Peyer's patch (tissue), 4 donors: Measurements from ENCODE around the gene PTS. TPM values are rescaled to one million over a fixed set of nuclear protein-coding genes. Genes with fewer than 3 reads are reported as not detected.

ENCODE experiments used
- DNase-seq, 3 donors: peaks; one replicate each; pipeline ENCODE4 v3.0.0-alpha.2; 2017 to 2019
- H3K27ac ChIP-seq, 4 donors: fragments of 200-600 bp; sonication (generic); one replicate each; pipeline ENCODE4 v1.5.1; 2016 to 2019
- H3K27me3 ChIP-seq, 2 donors: fragments of 200-600 bp; sonication (generic); one replicate each; pipeline ENCODE4 v1.5.1; 2019
- H3K36me3 ChIP-seq, 3 donors: fragments of 200-600 bp; sonication (generic); one replicate each; pipeline ENCODE4 v1.5.1; 2016 to 2019
- H3K4me1 ChIP-seq, 4 donors: fragments of 200-600 bp; sonication (generic); one replicate each; pipeline ENCODE4 v1.5.1; 2016 to 2019
- H3K4me3 ChIP-seq, 4 donors: fragments of 200-600 bp; sonication (generic); 1 replicate in 3 of 4; 2 replicates in 1 of 4; pipeline ENCODE4 v1.5.1; 2016 to 2019; ENCODE audit warnings: mild to moderate bottlenecking in 1 of 4
- H3K9me3 ChIP-seq, 4 donors: fragments of 200-600 bp; sonication (generic); one replicate each; pipeline ENCODE4 v1.5.1; 2016 to 2019; ENCODE audit warnings: mild to moderate bottlenecking in 1 of 4
- POLR2A ChIP-seq, 2 donors: fragments of 450-650 bp; IDR thresholded peaks; one replicate each; pipeline ENCODE4 v1.5.1; 2017; ENCODE audit warnings: antibody characterized with exemption in 2 of 2, mild to moderate bottlenecking in 2 of 2, moderate library complexity in 2 of 2
- total RNA-seq, 4 donors: library from RNA; depleted of rRNA; stranded (reverse); fragments of >200 nt; gene quantifications; one replicate each; pipeline ENCODE4 v1.1.0, GENCODE V29; 2016
- TF ChIP-seq, protein P1 (sequence below), 6 experiments: fragments of 450-650 bp in 4 of 6; fragments of 200-600 bp in 2 of 6; sonication (generic) in 1 of 6; IDR thresholded peaks; one replicate each; pipeline ENCODE4 v1.5.1; 2017 to 2019; ENCODE audit warnings: antibody characterized with exemption in 6 of 6, mild to moderate bottlenecking in 3 of 6, moderate library complexity in 1 of 6

The PTS gene
- total RNA-seq, 4 donors from 2014 or later: 15.7 to 34.3 (median 24.5) TPM

DNA sequence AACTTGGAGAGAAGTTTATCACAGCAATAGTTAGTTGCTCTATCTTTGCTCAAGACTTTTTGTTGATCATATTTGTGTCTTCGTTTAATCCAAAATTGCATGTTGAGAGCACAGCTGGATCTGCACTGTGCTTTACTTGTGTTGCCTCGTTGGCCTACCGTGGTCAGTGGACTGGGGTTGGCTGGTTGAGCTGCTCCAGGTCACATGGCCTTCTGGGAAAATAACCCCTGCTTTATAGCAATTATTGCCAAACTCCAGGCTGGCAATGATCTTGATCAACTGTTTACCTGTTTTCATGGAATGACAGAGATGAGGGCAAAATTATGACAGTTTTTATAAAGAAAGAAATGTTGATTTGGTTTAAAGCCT, 40.2 kb downstream of the PTS start:
- TF ChIP-seq, protein P1, sequence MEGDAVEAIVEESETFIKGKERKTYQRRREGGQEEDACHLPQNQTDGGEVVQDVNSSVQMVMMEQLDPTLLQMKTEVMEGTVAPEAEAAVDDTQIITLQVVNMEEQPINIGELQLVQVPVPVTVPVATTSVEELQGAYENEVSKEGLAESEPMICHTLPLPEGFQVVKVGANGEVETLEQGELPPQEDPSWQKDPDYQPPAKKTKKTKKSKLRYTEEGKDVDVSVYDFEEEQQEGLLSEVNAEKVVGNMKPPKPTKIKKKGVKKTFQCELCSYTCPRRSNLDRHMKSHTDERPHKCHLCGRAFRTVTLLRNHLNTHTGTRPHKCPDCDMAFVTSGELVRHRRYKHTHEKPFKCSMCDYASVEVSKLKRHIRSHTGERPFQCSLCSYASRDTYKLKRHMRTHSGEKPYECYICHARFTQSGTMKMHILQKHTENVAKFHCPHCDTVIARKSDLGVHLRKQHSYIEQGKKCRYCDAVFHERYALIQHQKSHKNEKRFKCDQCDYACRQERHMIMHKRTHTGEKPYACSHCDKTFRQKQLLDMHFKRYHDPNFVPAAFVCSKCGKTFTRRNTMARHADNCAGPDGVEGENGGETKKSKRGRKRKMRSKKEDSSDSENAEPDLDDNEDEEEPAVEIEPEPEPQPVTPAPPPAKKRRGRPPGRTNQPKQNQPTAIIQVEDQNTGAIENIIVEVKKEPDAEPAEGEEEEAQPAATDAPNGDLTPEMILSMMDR (IDR thresholded peaks at IDR 0.05): no peak
- TF ChIP-seq POLR2A (IDR thresholded peaks at IDR 0.05): no peak

DNA sequence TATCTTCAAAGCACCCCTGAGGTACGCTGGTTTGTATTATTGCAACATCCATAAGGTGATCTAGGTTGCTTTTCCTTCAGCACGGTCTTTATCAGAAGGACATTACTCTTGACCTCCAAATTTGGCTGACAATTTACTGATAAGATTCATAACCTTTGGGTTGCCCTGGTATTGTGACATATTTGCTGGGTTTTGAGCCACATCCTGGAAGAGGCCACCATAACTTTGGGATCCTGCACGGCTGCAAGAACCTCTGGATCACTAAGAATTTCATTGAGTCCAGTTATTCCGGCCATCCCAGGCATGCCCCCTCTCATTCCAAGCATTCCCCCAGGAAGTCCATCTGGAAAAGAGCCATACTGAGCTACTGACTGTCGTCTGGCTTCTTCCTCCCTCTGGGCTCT, 41.0 kb downstream of the PTS start:
- TF ChIP-seq POLR2A (IDR thresholded peaks at IDR 0.05): no peak
- TF ChIP-seq, protein P1 (IDR thresholded peaks at IDR 0.05): no peak
- H3K27ac ChIP-seq: no peak overlapping the region
- no peaks in the 10 kb centered on the region for H3K4me1 ChIP-seq
- no peak overlapping the region for H3K4me3 ChIP-seq
- H3K27me3 ChIP-seq: no peaks in the 10 kb centered on the region
- DNase-seq: no peak
- H3K36me3 ChIP-seq: no peaks in the 10 kb centered on the region
- H3K9me3 ChIP-seq: no peaks in the 10 kb centered on the region

More for the DNA sequence above, 40.2 kb downstream of the PTS start:
- Histone ChIP-seq H3K9me3 (no peaks in the 10 kb centered on the region), H3K36me3 (no peaks in the 10 kb centered on the region), H3K27ac (no peak overlapping the region), H3K27me3 (no peaks in the 10 kb centered on the region), H3K4me3 (no peak overlapping the region), H3K4me1 (no peaks in the 10 kb centered on the region)
- no peak for DNase-seq

DNA sequence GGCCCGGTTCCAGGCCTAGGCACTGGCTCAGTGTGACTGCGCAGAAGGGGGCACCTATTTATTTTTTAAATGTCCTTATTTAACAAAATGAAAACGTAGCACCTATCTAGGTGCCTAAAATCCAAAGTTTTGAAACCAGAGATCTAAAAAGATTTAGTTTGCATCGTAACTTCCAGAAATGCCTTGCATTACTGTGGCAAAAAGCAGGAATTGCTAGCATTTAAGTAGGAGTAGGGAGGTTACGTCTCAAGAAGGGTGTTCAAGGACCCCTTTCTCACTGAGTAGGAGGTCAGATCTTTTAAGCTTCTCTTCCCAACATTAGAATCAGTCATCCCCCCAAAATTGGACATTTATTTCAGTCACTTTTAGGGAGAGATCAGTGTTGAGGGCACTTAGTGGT, 42.2 kb downstream of the PTS start:
- H3K4me1 ChIP-seq: no peaks in the 10 kb centered on the region
- no peak overlapping the region for H3K27ac ChIP-seq
- H3K4me3 ChIP-seq: no peak overlapping the region
- no peaks in the 10 kb centered on the region for H3K9me3 ChIP-seq
- no peak for TF ChIP-seq POLR2A (IDR thresholded peaks at IDR 0.05)
- TF ChIP-seq, protein P1 (IDR thresholded peaks at IDR 0.05): no peak
- DNase-seq: no peak
- no peaks in the 10 kb centered on the region for H3K36me3 ChIP-seq
- no peaks in the 10 kb centered on the region for H3K27me3 ChIP-seq

DNA sequence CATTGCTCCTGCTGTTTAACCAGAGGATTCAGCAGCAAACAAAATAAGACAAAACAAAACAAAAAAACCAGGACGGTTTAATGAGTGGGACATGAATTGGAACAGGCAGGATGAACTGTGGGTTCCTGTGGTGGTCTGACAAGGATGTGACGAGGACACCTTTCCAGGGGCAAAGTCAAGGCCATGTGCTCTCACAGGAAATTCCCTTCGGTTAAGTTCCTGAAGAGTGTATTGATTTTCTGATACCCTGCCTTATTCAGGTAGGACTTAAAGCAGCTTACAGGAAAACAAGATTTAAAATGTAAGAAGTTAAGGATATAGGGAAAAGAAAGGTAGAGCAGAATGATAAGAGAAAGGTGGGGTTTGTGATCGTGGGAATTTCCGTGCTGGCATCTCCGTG, 42.9 kb downstream of the PTS start:
- H3K27ac ChIP-seq: no peak overlapping the region

DNA sequence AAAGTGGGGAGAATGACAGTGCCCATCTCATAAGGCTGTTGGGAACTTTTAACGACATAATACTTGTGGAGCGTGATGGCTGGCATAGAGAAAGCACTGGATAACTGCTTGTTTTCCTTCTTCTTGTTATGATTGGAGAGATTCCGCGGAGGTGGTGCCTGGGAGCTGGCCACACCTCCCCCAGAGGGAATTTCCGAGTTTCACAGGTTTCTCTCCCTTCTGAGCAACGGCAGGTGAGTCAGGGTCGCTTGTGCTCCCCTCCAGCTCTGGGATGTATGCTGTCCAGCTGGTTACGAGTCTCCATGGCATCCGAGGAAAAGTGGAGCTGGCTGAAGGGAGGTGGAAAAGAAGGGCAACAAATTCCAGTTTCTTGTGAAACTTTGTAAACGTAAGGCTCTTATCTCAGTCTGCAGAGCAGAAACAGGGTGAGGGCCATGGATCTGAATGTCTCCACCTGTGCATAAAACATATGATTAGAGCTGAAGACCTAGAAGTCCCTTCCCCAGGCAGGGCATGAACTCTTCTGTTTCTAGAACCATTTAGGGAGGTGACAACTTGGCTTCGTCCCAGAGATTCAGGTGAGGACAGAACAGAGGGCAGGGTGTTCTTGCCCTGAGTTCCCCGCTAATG, 44.4 kb downstream of the PTS start:
- Histone ChIP-seq H3K4me3 (no peak overlapping the region), H3K36me3 (no peaks in the 10 kb centered on the region), H3K27ac (no peak overlapping the region), H3K9me3 (no peaks in the 10 kb centered on the region), H3K27me3 (no peaks in the 10 kb centered on the region), H3K4me1 (no peaks in the 10 kb centered on the region)
- no peak for DNase-seq
- TF ChIP-seq POLR2A (IDR thresholded peaks at IDR 0.05): no peak
- TF ChIP-seq, protein P1 (IDR thresholded peaks at IDR 0.05): no peak

More for the DNA sequence above, 42.9 kb downstream of the PTS start:
- H3K4me3 ChIP-seq: no peak overlapping the region
- TF ChIP-seq, protein P1 (IDR thresholded peaks at IDR 0.05): no peak
- TF ChIP-seq POLR2A (IDR thresholded peaks at IDR 0.05): no peak
- H3K27me3 ChIP-seq: no peaks in the 10 kb centered on the region
- H3K4me1 ChIP-seq: no peaks in the 10 kb centered on the region
- no peaks in the 10 kb centered on the region for H3K9me3 ChIP-seq
- H3K36me3 ChIP-seq: no peaks in the 10 kb centered on the region
- DNase-seq: no peak

GRCh38 chr11:112271242-112271641, 45.0 kb downstream of the PTS start:
- Histone ChIP-seq H3K27ac (no peak overlapping the region), H3K27me3 (no peaks in the 10 kb centered on the region), H3K9me3 (no peaks in the 10 kb centered on the region), H3K36me3 (no peaks in the 10 kb centered on the region), H3K4me3 (no peak overlapping the region), H3K4me1 (no peaks in the 10 kb centered on the region)
- no peak for DNase-seq
- TF ChIP-seq, protein P1 (IDR thresholded peaks at IDR 0.05): no peak
- no peak for TF ChIP-seq POLR2A (IDR thresholded peaks at IDR 0.05)
